Measurements from ENCODE around the gene TEX53.

TEX53 gene

GRCh38 chr9:114655689-114656088 is 1.9 kb downstream of the TEX53 start:
- no peaks in the 10 kb centered on the region for H4K20me1 ChIP-seq (ENCODE audit: control insufficient read depth, insufficient read depth, low read depth, low read length)
- H3K4me1 ChIP-seq (ENCODE audit: control insufficient read depth, low read length), result peaks cover 23% of the 10 kb centered on the region
- H3K4me3 ChIP-seq (ENCODE audit: low read length), result no peak overlapping the region
- H3K4me2 ChIP-seq (ENCODE audit: low read length), result no peak overlapping the region
- no peaks in the 10 kb centered on the region for H3K36me3 ChIP-seq (ENCODE audit: control insufficient read depth, low read length)
- no peaks in the 10 kb centered on the region for H3K79me2 ChIP-seq (ENCODE audit: control insufficient read depth, low read length)
- no peaks in the 10 kb centered on the region for H3K9me3 ChIP-seq (ENCODE audit: control insufficient read depth, insufficient read depth, low read length)
- H3F3A ChIP-seq (ENCODE audit: control insufficient read depth, insufficient read depth), result 0 out of 2 replicates have a peak, but pooled peaks cover 2% of the 10 kb centered on the region
- no peak overlapping the region for H3K27ac ChIP-seq (ENCODE audit: low read depth, low read length)
- TF ChIP-seq CTCF (IDR thresholded peaks at IDR 0.05; ENCODE audit: low read depth, low read length, poor library complexity, severe bottlenecking), result no peak
- H3K27me3 ChIP-seq (ENCODE audit: control insufficient read depth, low read length), result no peaks in the 10 kb centered on the region
- no peaks in the 10 kb centered on the region for H3K9me2 ChIP-seq (replicated peaks; ENCODE audit: control insufficient read depth, low read length)

GRCh38 chr9:114653556-114654159 is 3.9 kb downstream of the TEX53 start:
- Histone ChIP-seq H3K27ac (ENCODE audit: low read depth, low read length) (no peak overlapping the region), H4K20me1 (ENCODE audit: control insufficient read depth, insufficient read depth, low read depth, low read length) (no peaks in the 10 kb centered on the region), H3F3A (ENCODE audit: control insufficient read depth, insufficient read depth) (0 out of 2 replicates have a peak, but pooled peaks cover 2% of the 10 kb centered on the region), H3K9me2 (replicated peaks; ENCODE audit: control insufficient read depth, low read length) (no peaks in the 10 kb centered on the region), H3K4me3 (ENCODE audit: low read length) (no peak overlapping the region), H3K4me2 (ENCODE audit: low read length) (peak overlapping the region; percentile 12; the same call in 1 of the 2 replicates), H3K27me3 (ENCODE audit: control insufficient read depth, low read length) (no peaks in the 10 kb centered on the region), H3K79me2 (ENCODE audit: control insufficient read depth, low read length) (no peaks in the 10 kb centered on the region), H3K9me3 (ENCODE audit: control insufficient read depth, insufficient read depth, low read length) (no peaks in the 10 kb centered on the region), H3K4me1 (ENCODE audit: control insufficient read depth, low read length) (peaks cover 23% of the 10 kb centered on the region), H3K36me3 (ENCODE audit: control insufficient read depth, low read length) (no peaks in the 10 kb centered on the region)
- peak; percentile 84 for TF ChIP-seq CTCF (IDR thresholded peaks at IDR 0.05; ENCODE audit: low read depth, low read length, poor library complexity, severe bottlenecking)
- no peak for TF ChIP-seq EZH2phosphoT487 (IDR thresholded peaks at IDR 0.05; ENCODE audit: borderline replicate concordance, low read length)

GRCh38 chr9:114652776-114653555 is 4.6 kb downstream of the TEX53 start:
- no peaks in the 10 kb centered on the region for H3K9me3 ChIP-seq (ENCODE audit: control insufficient read depth, insufficient read depth, low read length)

More at GRCh38 chr9:114652776-114653555, 4.6 kb downstream of the TEX53 start:
- Histone ChIP-seq H3F3A (ENCODE audit: control insufficient read depth, insufficient read depth) (0 out of 2 replicates have a peak, but pooled peaks cover 2% of the 10 kb centered on the region), H3K4me1 (ENCODE audit: control insufficient read depth, low read length) (peaks cover 23% of the 10 kb centered on the region), H3K27me3 (ENCODE audit: control insufficient read depth, low read length) (no peaks in the 10 kb centered on the region), H3K79me2 (ENCODE audit: control insufficient read depth, low read length) (no peaks in the 10 kb centered on the region), H3K36me3 (ENCODE audit: control insufficient read depth, low read length) (no peaks in the 10 kb centered on the region), H3K4me3 (ENCODE audit: low read length) (no peak overlapping the region; the same call in 1 of the 2 replicates), H3K27ac (ENCODE audit: low read depth, low read length) (no peak overlapping the region), H3K9me2 (replicated peaks; ENCODE audit: control insufficient read depth, low read length) (no peaks in the 10 kb centered on the region), H4K20me1 (ENCODE audit: control insufficient read depth, insufficient read depth, low read depth, low read length) (no peaks in the 10 kb centered on the region), H3K4me2 (ENCODE audit: low read length) (peak overlapping the region; percentile 31; the same call in 1 of the 2 replicates)
- TF ChIP-seq CTCF (IDR thresholded peaks at IDR 0.05; ENCODE audit: low read depth, low read length, poor library complexity, severe bottlenecking), result no peak
- no peak for TF ChIP-seq EZH2phosphoT487 (IDR thresholded peaks at IDR 0.05; ENCODE audit: borderline replicate concordance, low read length)
